Measurements from ENCODE around the gene SLC25A44.
"Not testable (repeated sequence)": the region's sequence is repeated elsewhere in the genome, so short reads cannot be mapped to it uniquely, and the experiment has no call there.

The SLC25A44 gene

GRCh38 chr1:156204686-156205085 lies 10.8 kb downstream of the SLC25A44 start:
- DNase-seq (ENCODE audit: low read depth) = no peak

DNA sequence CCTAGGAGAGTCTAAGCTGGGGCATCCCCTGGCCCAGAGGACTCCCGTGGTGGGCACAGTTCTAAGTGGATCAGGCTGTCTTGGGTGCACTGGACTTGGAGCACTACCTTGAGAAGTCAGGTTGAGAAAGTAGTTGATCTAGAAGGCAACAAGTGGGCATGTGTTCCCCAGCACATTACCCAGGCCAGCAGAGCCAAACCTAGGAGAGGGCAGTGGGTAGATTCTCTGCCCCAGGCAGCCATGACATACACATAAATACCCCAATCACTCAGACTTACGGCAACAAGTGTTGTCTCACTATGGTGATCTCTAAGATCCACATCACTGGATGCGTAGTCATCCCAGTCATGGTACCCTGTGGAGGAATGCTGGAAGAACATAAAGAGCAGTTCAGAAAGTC lies 17.3 kb downstream of the SLC25A44 start:
- DNase-seq (ENCODE audit: low read depth) = no peak

- no peak for DNase-seq (ENCODE audit: low read depth)
These were observed 18.2 kb downstream of the SLC25A44 start for GRCh38 chr1:156212130-156212529.

DNA sequence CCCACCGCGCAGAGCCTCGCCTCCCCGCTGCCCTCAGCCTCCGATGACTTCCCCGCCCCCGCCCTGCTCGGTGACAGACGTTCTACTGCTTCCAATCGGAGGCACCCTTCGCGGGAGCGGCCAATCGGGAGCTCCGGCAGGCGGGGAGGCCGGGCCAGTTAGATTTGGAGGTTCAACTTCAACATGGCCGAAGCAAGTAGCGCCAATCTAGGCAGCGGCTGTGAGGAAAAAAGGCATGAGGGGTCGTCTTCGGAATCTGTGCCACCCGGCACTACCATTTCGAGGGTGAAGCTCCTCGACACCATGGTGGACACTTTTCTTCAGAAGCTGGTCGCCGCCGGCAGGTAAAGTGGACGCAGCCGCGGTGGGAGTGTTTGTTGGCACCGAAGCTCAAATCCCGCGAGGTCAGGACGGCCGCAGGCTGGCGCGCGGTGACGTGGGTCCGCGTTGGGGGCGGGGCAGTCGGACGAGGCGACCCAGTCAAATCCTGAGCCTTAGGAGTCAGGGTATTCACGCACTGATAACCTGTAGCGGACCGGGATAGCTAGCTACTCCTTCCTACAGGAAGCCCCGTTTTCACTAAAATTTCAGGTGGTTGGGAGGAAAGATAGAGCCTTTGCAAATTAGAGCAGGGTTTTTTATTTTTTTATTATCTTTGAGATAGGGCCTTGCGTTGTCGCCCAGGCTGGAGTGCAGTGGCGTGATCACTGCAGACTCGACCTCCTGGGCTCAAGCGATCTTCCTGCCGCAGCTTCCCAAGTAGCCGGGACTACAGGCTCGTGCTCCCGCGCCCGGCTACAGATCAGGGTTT lies 19.1 kb downstream of the SLC25A44 start, which contains the start of gene PMF1:
PMF1 (plus strand) TSS at position 175 of the 811 bp plus-strand sequence; CDS start at position 184, 9 bp downstream.
- peak; percentile 93 for DNase-seq (ENCODE audit: low read depth)

DNA sequence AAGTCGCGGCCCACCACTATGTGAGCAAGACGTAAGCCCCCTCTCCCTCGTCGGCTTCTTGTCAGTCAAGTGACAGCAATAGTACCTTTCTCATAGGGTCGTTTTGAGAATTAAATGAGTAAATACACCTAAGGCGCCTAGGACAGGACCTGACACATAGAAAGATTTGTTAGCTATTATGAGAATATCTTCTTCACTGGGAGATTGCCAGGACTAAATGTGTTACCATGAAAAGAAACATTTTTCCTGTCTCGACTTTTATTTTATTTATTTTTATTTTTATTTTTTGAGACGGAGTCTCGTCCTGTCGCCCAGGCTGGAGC lies 19.7 kb downstream of the SLC25A44 start:
- no peak for DNase-seq (ENCODE audit: low read depth)

DNA sequence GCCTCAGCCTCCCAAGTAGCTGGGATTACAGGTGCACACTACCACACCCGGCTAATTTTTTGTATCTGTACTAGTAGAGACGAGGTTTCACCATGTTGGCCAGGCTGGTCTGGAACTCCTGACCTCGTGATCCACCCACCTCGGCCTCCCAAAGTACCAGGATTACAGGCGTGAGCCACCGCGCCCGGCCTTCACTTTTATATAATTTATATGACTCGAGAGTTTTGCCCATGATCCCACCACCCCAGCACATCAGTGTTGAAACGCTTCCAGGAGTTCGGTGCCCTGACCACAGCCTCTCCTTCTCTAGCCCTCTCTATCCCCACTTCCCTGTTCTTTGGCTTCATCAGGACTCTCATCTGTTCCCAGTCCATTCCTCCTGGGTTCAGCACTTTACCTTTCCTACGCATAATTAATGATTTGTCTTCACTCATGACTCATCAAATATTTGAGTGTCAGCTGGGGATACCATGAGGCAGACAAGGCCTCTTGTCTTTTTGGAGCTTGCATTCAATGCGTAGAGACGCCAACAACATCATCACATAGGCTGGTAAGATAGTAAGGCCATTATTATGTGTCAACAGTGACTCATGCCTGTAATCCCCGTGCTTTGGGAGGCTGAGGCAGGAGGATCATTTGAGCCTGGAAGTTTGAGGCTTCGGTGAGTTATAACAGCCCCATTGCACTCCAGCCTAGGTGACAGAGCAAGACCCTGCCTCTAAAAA lies 20.3 kb downstream of the SLC25A44 start:
- no peak for DNase-seq (ENCODE audit: low read depth)

DNA sequence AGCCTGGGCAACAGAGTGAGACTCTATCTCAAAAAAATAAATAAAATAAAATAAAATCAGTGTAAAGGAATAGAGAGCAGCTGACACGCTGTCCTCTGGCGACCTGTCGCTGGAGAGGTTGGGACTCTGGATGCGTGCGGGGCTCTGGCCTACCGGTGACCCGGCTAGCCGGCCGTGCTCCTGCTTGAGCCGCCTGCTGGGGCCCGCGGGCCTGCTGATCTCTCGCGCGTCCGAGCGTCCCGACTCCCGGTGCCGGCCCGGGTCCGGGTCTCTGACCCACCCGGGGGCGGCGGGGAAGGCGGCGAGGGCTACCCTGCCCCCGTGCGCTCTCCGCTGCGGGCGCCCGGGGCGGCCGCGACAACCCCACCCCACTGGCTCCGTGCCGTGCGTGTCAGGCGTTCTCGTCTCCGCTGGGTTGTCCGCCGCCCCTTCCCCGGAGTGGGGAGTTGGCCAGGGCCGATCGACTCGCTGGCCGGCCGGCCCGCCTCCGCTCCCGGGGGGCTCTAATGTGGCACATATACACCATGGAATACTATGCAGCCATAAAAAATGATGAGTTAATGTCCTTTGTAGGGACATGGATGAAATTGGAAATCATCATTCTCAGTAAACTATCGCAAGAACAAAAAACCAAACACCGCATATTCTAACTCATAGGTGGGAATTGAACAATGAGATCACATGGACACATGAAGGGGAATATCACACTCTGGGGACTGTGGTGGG lies 22.6 kb downstream of the SLC25A44 start:
- DNase-seq (ENCODE audit: low read depth) = not testable (repeated sequence)

DNA sequence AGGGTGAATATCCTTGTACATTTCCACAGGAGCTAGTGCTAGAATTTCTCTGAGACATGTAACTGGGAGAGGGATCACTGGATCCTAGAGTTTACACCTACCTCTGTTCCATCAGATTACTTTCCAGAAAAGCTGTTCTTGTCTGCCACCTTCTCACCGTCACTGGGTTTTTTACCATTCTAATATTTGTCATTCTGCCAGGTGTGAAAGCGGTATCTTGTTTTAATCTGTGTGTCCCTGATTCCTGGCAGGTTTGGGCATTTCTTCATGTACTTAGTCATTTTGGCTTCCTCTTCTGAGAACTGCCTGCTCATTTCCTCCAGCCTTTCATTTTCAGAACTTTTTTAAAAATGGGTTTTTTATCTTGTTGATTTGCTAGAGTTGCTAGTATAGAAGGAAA lies 24.0 kb downstream of the SLC25A44 start:
- no peak for DNase-seq (ENCODE audit: low read depth)

GRCh38 chr1:156220226-156220625 lies 26.3 kb downstream of the SLC25A44 start:
- no peak for DNase-seq (ENCODE audit: low read depth)

- no peak for DNase-seq (ENCODE audit: low read depth)
These were observed 28.2 kb downstream of the SLC25A44 start for GRCh38 chr1:156221986-156222692.

- DNase-seq (ENCODE audit: low read depth) = no peak
These were observed 31.7 kb downstream of the SLC25A44 start for GRCh38 chr1:156225677-156226014.

GRCh38 chr1:156226116-156226538 lies 32.2 kb downstream of the SLC25A44 start:
- DNase-seq (ENCODE audit: low read depth) = no peak

DNA sequence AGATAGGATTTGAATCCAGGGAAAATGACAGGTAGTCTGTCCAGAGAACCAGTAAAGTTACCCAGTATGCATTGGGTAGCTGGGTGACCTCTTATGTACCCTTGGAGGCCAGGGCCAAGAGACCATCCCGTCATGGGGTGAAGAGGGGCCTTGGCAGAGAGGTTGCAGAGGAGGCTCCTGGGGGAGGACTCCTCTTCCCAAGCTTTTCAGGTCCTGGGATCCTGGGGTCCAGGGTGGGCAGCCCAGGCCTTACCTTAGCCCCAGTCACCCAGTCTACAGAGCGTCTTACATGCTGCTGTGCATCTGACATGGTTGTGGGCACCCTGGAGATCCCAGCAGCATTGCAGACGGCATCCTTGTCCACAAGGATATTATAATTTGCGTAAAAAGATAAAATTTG lies 32.9 kb downstream of the SLC25A44 start:
- no peak for DNase-seq (ENCODE audit: low read depth)

DNA sequence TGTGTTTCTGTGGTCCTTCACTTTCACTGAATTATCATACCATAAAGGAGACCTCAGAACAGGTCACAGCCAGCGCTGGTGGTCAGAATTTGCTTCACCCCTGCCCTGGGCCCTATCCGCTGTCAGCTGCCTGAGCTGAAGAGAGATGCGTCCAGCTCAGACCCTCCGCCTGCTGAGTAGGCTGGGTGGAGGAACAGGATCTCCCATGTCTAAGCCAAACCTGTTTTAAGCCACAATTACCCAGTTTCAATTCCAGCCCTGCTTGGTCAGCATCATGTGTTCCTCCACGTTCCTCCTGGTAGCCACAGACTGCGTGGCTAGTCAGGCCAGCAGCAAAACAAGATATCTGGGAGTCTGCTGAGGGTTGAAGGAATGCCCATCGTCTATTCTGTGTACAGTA lies 34.6 kb downstream of the SLC25A44 start:
- DNase-seq (ENCODE audit: low read depth) = no peak

- DNase-seq (ENCODE audit: low read depth) = no peak
These were observed 36.0 kb downstream of the SLC25A44 start for GRCh38 chr1:156229809-156230472.

- no peak for DNase-seq (ENCODE audit: low read depth)
These were observed 36.6 kb downstream of the SLC25A44 start for GRCh38 chr1:156230473-156230837.

GRCh38 chr1:156232201-156232894 lies 38.4 kb downstream of the SLC25A44 start:
- DNase-seq (ENCODE audit: low read depth) = no peak

DNA sequence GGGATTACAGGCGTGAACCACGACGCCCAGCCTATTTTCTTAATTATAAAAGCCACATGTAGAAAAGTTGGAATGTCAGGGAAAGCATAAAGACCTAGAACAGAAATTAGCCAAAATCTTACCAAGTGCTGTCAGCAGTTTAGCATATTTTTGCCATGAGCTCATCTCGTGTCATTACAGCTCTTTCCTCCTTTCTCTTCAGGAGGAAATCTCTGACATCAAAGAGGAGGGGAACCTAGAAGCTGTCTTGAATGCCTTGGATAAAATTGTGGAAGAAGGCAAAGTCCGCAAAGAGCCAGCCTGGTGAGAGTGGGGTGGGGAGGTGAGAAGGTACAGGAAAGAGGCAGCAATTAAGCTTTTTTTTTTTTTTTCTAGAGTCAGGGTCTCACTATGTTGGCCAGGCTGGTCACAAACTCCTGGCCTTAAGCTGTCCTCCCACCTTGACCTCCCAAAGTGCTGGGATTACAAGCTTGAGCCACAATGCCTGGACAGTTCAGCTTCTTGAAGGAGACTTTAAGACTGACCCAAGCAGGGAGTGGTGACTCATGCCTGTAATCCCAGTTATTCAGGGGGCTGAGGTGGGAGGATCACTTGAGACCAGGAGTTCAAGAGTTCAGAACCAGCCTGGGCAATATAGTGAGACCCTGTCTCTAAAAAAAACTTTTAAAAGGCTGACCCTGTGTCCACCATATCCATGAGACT lies 39.7 kb downstream of the SLC25A44 start:
- no peak for DNase-seq (ENCODE audit: low read depth)

- DNase-seq (ENCODE audit: low read depth) = no peak
These were observed 42.3 kb downstream of the SLC25A44 start for GRCh38 chr1:156236164-156236563.

DNA sequence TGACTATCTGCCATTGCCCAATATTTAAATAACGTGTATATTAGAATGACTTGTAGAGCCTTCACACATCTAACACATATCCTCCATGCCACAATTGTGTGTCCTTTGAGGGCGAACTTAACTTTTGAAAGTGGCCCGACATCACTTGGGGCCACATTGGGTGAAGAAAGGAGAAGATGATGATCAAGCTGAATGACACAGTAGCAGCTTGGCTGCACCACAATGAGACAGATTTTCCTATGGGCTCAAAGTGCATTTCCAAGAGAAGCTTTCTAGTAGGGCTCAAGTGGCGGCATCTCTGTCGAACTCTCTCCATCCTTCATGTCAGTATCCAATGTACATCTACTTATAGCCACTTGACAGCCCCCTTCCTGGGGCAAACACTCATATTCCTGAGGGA lies 44.3 kb downstream of the SLC25A44 start:
- DNase-seq (ENCODE audit: low read depth) = no peak
